A673 (cell line): ENCODE measurements around the gene PRIMA1.

Experiments
- EZH2 ChIP-seq: fragments of 200-600 bp; sonication (generic); IDR thresholded peaks from 2 replicates; pipeline ENCODE4 v1.6.1; 2017; ENCODE audit warnings: borderline replicate concordance, low read depth, mild to moderate bottlenecking, mixed read lengths, antibody characterized with exemption, low read length; ENCODE audit not compliant: poor library complexity, severe bottlenecking
- TF ChIP-seq, protein P1 (sequence below): fragments of 300-800, 200-600 bp; sonication (generic); conservative IDR thresholded peaks from 2 replicates; pipeline ENCODE4 v1.5.1; 2017; ENCODE audit warnings: low read depth, mild to moderate bottlenecking, antibody characterized with exemption, low read length, moderate library complexity, mixed read lengths

GRCh38 chr14:93765155-93765554 is 23.1 kb downstream of the PRIMA1 start:
- TF ChIP-seq, protein P1, sequence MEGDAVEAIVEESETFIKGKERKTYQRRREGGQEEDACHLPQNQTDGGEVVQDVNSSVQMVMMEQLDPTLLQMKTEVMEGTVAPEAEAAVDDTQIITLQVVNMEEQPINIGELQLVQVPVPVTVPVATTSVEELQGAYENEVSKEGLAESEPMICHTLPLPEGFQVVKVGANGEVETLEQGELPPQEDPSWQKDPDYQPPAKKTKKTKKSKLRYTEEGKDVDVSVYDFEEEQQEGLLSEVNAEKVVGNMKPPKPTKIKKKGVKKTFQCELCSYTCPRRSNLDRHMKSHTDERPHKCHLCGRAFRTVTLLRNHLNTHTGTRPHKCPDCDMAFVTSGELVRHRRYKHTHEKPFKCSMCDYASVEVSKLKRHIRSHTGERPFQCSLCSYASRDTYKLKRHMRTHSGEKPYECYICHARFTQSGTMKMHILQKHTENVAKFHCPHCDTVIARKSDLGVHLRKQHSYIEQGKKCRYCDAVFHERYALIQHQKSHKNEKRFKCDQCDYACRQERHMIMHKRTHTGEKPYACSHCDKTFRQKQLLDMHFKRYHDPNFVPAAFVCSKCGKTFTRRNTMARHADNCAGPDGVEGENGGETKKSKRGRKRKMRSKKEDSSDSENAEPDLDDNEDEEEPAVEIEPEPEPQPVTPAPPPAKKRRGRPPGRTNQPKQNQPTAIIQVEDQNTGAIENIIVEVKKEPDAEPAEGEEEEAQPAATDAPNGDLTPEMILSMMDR: no peak
- TF ChIP-seq EZH2: no peak
